Measurements from ENCODE around the gene SAMD4B. TPM values are rescaled to one million over a fixed set of nuclear protein-coding genes. Genes with fewer than 3 reads are reported as not detected.

Gene SAMD4B
- total and polyA plus RNA-seq, 9 of the 15 experiments (the other 6 are each of a cell fraction or from before 2014, with no cell fraction given) = 3.4 to 90.5 (median 38.0) TPM

GRCh38 chr19:39401070-39401548, 58.9 kb downstream of the SAMD4B start (continued):
- no peak for TF ChIP-seq RNF219 (CRISPR knock-in tag; IDR thresholded peaks at IDR 0.05)
- TF ChIP-seq CHD7 (IDR thresholded peaks at IDR 0.05; ENCODE audit: low read depth, low read length) = no peak
- no peak for TF ChIP-seq KLF13 (tag; IDR thresholded peaks at IDR 0.05; ENCODE audit: borderline replicate concordance, low read depth)
- TF ChIP-seq ZNF695 (CRISPR knock-in tag; IDR thresholded peaks at IDR 0.05) = no peak
- no peak for TF ChIP-seq ZNF76 (CRISPR knock-in tag; IDR thresholded peaks at IDR 0.05; ENCODE audit: borderline replicate concordance)
- TF ChIP-seq ZNF408 (CRISPR knock-in tag; IDR thresholded peaks at IDR 0.05; ENCODE audit: low read depth) = no peak
- TF ChIP-seq IRF2 (CRISPR knock-in tag; IDR thresholded peaks at IDR 0.05) = no peak
- no peak for TF ChIP-seq GATAD2B (IDR thresholded peaks at IDR 0.05; ENCODE audit: borderline replicate concordance)
- TF ChIP-seq EWSR1 (IDR thresholded peaks at IDR 0.05; ENCODE audit: borderline replicate concordance, low read depth, partially characterized antibody) = no peak
- no peak for TF ChIP-seq NELFE (IDR thresholded peaks at IDR 0.05; ENCODE audit: insufficient read depth, insufficient read length)
- no peak for TF ChIP-seq RBM14 (IDR thresholded peaks at IDR 0.05; ENCODE audit: borderline replicate concordance, insufficient read depth, low read depth, low read length)
- no peak for TF ChIP-seq HDAC6 (IDR thresholded peaks at IDR 0.05; ENCODE audit: low read depth, low read length)
- no peak for TF ChIP-seq ZNF740 (CRISPR knock-in tag; IDR thresholded peaks at IDR 0.05)
- no peak for TF ChIP-seq ZNF740 (tag; IDR thresholded peaks at IDR 0.05)

Data from K562 (cell line).